ENCODE data around the gene SOX2. TPM values are rescaled to one million over a fixed set of nuclear protein-coding genes. Genes with fewer than 3 reads are reported as not detected.

The SOX2 gene
- total RNA-seq, 2 donors from 2014 or later = 3.7 TPM; not detected in 1

GRCh38 chr3:181699171-181699903, 12.4 kb upstream of the SOX2 start:
- H3K27me3 Mint-ChIP-seq = peaks cover 70% of the 10 kb centered on the region
- peaks cover 16% of the 10 kb centered on the region for H3K36me3 Mint-ChIP-seq (ENCODE audit: low read depth)
- no peak overlapping the region for H3K27ac Mint-ChIP-seq
- ATAC-seq (replicated peaks) = no peak
- no peak overlapping the region for H3K4me3 Mint-ChIP-seq
- no peaks in the 10 kb centered on the region for H3K9me3 Mint-ChIP-seq
- peaks cover 16% of the 10 kb centered on the region for H3K4me1 Mint-ChIP-seq

DNA sequence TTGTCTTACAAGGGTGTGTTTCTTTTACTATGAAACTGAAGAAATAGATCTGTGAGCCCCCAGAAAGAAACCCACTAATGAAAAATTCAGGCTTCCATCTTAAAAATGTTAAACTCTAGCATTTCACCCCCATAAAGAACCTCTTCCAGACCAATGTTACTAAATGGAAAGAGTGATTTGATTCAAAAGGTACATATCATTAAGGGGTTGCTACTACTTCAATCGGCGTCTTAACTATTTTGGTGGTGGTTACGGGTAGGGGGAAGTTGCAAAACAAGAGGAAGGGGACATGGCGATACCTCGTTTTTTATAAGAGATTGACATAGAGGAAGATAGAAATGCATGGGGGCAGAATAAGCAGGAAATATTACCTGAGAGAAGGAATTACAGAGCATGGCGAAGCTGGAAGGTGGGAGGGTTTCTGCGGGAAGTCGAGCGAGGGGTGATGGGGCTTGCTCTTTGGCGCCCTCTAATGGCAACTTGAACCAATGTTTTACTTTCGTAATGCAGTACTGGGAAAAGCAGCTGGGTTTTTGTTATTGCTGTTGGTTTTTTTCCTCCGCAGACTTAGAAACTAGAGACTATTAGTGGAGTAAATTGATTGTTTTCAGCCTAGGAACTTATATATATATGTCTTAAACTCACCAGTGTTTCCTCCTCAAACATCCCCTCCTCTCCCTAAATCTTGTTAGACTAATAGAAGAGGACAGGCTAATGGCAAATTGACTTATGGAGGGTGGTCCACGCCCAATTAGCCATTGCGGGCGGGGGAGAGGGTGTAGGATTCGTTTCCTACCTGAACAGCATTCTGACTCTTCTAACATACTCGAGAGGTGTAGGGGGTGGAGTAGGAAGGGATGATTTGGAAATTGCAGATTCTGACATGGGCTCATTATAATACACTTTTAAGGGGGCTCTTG, 11.3 kb upstream of the SOX2 start:
- Mint-ChIP-seq H3K36me3 (ENCODE audit: low read depth) (peaks cover 16% of the 10 kb centered on the region), H3K4me1 (peaks cover 16% of the 10 kb centered on the region), H3K27me3 (peaks cover 79% of the 10 kb centered on the region), H3K27ac (no peak overlapping the region), H3K4me3 (peak overlapping the region; percentile 56), H3K9me3 (no peaks in the 10 kb centered on the region)
- peak; percentile 55 for ATAC-seq (replicated peaks)

- no peak for ATAC-seq (replicated peaks)
- Mint-ChIP-seq H3K27me3 (peaks cover 80% of the 10 kb centered on the region), H3K4me1 (peaks cover 16% of the 10 kb centered on the region), H3K4me3 (peak overlapping the region; percentile 56), H3K36me3 (ENCODE audit: low read depth) (peaks cover 16% of the 10 kb centered on the region), H3K27ac (no peak overlapping the region), H3K9me3 (no peaks in the 10 kb centered on the region)
Measured at GRCh38 chr3:181701096-181701495, 10.6 kb upstream of the SOX2 start.

DNA sequence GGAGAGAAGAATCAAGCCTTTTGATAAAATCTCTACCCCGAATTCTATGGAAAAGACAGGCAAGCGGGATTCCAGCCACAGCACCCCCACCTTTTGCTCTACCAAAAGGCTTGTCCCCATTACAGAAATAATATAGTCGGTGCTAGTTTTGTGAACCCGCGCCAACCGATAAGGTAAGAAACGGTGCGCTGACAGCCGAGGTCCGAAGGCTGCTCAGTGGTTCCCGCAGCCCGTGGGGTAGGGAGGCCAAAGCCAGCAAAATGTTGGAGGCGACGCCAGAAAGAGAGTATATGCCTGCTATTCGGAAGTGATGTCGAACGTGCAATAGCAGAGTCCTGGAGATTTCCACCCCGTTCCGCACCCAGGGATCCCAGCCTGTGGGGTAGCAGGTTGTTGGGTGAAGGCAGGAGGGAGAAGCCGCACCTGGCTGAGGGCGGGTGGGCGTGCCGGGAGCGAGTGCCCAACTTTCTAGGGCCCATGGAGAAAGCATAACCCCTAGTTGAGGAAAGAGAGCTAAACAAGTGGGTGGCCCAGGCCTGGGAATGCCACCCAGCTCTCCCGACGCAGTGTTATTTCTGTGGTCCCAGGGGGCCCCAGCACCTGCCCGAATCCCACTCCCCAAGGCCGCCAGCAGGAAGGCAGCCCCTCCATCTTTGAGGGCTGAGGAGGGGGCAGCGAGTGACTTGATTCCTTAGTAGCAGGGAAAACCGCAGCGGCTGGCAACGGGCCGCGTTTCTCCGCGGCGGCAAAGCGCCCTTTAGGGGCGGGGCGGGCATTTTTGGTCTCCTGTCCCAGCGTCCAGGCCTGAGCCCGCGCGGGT, 7.9 kb upstream of the SOX2 start:
- H3K27me3 Mint-ChIP-seq = peaks cover 68% of the 10 kb centered on the region
- no peak overlapping the region for H3K27ac Mint-ChIP-seq
- H3K4me1 Mint-ChIP-seq = peaks cover 10% of the 10 kb centered on the region
- peaks cover 8% of the 10 kb centered on the region for H3K36me3 Mint-ChIP-seq (ENCODE audit: low read depth)
- H3K4me3 Mint-ChIP-seq = no peak overlapping the region
- no peak for ATAC-seq (replicated peaks)
- no peaks in the 10 kb centered on the region for H3K9me3 Mint-ChIP-seq

GRCh38 chr3:181704421-181705085, 7.2 kb upstream of the SOX2 start:
- Mint-ChIP-seq H3K4me1 (peaks cover 11% of the 10 kb centered on the region), H3K36me3 (ENCODE audit: low read depth) (peaks cover 8% of the 10 kb centered on the region), H3K27me3 (peaks cover 62% of the 10 kb centered on the region), H3K27ac (no peak overlapping the region), H3K4me3 (no peak overlapping the region), H3K9me3 (no peaks in the 10 kb centered on the region)
- ATAC-seq (replicated peaks) = no peak

GRCh38 chr3:181705086-181705480, 6.6 kb upstream of the SOX2 start:
- Mint-ChIP-seq H3K36me3 (ENCODE audit: low read depth) (peaks cover 12% of the 10 kb centered on the region), H3K9me3 (no peaks in the 10 kb centered on the region), H3K4me3 (no peak overlapping the region), H3K27ac (no peak overlapping the region), H3K27me3 (peaks cover 62% of the 10 kb centered on the region), H3K4me1 (peaks cover 16% of the 10 kb centered on the region)
- no peak for ATAC-seq (replicated peaks)

DNA sequence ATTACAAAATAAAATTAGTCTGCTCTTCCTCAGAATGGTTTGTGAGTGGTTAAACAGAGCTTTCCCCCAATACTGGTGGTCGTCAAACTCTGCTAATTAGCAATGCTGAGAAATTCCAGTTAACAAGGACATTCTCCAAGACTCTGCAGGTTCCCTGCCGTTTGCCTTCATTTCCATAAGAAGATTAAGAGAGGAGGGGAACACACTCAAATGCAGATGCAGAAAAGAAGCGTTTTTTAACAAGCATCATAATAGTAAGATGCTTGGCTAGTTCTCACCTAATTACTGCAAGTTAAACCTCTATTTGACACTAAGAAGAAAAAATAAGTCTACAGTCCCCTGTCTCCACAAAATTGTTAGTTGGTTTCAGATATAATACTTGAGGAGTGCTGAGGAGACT, 3.7 kb upstream of the SOX2 start:
- Mint-ChIP-seq H3K36me3 (ENCODE audit: low read depth) (peaks cover 5% of the 10 kb centered on the region), H3K4me3 (no peak overlapping the region), H3K9me3 (no peaks in the 10 kb centered on the region), H3K27ac (no peak overlapping the region), H3K27me3 (peaks cover 44% of the 10 kb centered on the region), H3K4me1 (peaks cover 7% of the 10 kb centered on the region)
- ATAC-seq (replicated peaks) = no peak

DNA sequence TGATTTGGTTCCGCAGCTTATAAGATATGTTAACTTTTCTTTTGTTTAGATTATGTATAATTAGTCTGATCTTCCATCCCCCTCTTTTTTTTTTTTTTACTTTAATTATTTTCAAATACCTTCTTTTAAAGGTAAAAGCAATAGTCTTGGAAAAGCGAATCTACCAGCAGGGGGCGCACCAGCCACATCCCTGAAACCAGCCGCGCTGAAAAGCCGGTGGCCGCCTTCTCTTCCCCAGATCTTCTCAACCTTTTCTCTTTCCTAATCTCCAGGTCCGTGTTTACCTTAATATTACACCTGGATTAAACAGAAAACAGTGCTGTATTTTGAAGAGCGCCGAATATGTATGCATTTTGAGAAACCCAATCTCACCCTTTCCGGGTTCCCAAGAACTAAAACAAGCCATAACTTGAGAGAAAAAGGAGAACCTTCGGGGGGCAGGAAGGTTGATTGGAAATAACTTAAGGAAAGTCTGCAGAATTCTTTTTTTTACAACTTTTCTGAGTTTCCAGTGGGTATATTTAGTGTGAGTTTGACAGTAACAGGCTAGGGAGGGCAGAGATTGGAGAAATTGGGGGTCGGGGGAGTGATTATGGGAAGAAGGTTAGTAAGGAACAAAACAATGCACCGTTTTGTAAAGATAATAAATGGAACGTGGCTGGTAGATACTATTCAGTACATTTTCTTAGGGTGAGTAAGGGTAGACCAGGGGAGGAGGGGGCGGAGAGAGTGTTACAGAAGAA, 2.0 kb upstream of the SOX2 start:
- Mint-ChIP-seq H3K27ac (no peak overlapping the region), H3K9me3 (no peaks in the 10 kb centered on the region), H3K4me3 (peak overlapping the region; percentile 5), H3K4me1 (peaks cover 7% of the 10 kb centered on the region), H3K36me3 (ENCODE audit: low read depth) (peaks cover 16% of the 10 kb centered on the region), H3K27me3 (peaks cover 42% of the 10 kb centered on the region)
- ATAC-seq (replicated peaks) = no peak

DNA sequence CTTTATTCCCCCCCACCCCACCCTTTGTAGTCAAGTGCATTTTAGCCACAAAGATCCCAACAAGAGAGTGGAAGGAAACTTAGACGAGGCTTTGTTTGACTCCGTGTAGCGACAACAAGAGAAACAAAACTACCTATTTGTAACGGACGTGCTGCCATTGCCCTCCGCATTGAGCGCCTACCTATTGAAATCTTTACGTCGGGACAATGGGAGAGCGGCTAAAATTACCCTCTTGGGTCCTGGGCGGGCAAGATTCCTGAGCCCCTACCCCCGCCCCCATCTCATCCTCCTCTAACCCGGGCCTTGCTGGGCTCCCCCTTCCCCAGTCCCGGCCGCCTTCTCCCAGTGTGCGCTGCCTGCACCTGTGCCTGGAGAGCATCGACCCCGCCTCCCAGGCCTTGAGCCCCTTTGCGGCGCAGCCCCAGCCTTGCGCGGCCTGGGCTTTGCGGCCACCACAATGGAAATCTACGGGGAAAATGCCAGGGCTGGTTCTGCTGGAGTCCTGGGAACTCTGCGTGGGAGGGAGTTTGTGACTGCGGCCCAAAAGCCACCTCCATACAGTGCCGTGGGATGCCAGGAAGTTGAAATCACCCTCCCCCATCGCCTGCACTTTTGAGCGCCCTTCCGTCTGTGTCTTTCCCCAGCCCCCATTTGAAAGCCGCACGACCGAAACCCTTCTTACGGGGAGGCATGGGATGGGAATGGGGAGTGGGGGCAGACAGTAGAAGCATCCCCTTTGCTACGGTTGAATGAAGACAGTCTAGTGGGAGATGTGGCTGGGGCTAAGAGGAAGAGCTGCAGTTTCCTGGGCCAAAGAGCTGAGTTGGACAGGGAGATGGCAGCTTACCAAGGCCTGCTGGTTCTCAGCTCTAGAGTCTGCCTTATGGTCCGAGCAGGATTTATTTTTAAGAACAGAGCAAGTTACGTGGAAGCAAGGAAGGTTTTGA, 1.1 kb upstream of the SOX2 start:
- Mint-ChIP-seq H3K27me3 (peaks cover 40% of the 10 kb centered on the region), H3K4me3 (no peak overlapping the region), H3K9me3 (no peaks in the 10 kb centered on the region), H3K4me1 (peaks cover 7% of the 10 kb centered on the region), H3K36me3 (ENCODE audit: low read depth) (peaks cover 16% of the 10 kb centered on the region), H3K27ac (no peak overlapping the region)
- ATAC-seq (replicated peaks) = no peak

DNA sequence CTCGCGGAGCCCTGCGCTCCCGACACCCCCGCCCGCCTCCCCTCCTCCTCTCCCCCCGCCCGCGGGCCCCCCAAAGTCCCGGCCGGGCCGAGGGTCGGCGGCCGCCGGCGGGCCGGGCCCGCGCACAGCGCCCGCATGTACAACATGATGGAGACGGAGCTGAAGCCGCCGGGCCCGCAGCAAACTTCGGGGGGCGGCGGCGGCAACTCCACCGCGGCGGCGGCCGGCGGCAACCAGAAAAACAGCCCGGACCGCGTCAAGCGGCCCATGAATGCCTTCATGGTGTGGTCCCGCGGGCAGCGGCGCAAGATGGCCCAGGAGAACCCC, 464 bp downstream of the SOX2 start:
- peaks cover 7% of the 10 kb centered on the region for H3K4me1 Mint-ChIP-seq
- no peak overlapping the region for H3K27ac Mint-ChIP-seq
- H3K4me3 Mint-ChIP-seq = no peak overlapping the region
- no peaks in the 10 kb centered on the region for H3K9me3 Mint-ChIP-seq
- no peak for ATAC-seq (replicated peaks)
- peaks cover 16% of the 10 kb centered on the region for H3K36me3 Mint-ChIP-seq (ENCODE audit: low read depth)
- H3K27me3 Mint-ChIP-seq = peaks cover 40% of the 10 kb centered on the region

GRCh38 chr3:181712553-181713279, 991 bp downstream of the SOX2 start:
- Mint-ChIP-seq H3K4me1 (peaks cover 7% of the 10 kb centered on the region), H3K4me3 (peak overlapping the region; percentile 17), H3K27ac (no peak overlapping the region), H3K27me3 (peaks cover 40% of the 10 kb centered on the region), H3K9me3 (no peaks in the 10 kb centered on the region), H3K36me3 (ENCODE audit: low read depth) (peaks cover 16% of the 10 kb centered on the region)
- ATAC-seq (replicated peaks) = no peak

DNA sequence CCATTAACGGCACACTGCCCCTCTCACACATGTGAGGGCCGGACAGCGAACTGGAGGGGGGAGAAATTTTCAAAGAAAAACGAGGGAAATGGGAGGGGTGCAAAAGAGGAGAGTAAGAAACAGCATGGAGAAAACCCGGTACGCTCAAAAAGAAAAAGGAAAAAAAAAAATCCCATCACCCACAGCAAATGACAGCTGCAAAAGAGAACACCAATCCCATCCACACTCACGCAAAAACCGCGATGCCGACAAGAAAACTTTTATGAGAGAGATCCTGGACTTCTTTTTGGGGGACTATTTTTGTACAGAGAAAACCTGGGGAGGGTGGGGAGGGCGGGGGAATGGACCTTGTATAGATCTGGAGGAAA, 1.5 kb downstream of the SOX2 start:
- Mint-ChIP-seq H3K27me3 (peaks cover 36% of the 10 kb centered on the region), H3K36me3 (ENCODE audit: low read depth) (peaks cover 16% of the 10 kb centered on the region), H3K4me3 (peak overlapping the region; percentile 17), H3K4me1 (peaks cover 7% of the 10 kb centered on the region), H3K27ac (no peak overlapping the region), H3K9me3 (no peaks in the 10 kb centered on the region)
- no peak for ATAC-seq (replicated peaks)
